Spleen (tissue), 7 donors: ENCODE results near the gene TSPAN19.

Source experiments
- CTCF ChIP-seq, 11 experiments: fragments of 200-600 bp in 7 of 11; fragments of 450-650 bp in 4 of 11; sonication (generic) in 4 of 11; IDR thresholded peaks in 8 of 11; conservative IDR thresholded peaks in 3 of 11; 1 replicate in 7 of 11; 2 replicates in 4 of 11; pipeline versions ENCODE4 v1.4.0 to v1.8.0; 2016 to 2021; ENCODE audit warnings: antibody characterized with exemption in 11 of 11, inconsistent platforms in 4 of 11, mild to moderate bottlenecking in 1 of 11
- POLR2A ChIP-seq, 3 donors: fragments of 450-650 bp; IDR thresholded peaks; one replicate each; pipeline ENCODE4 v1.5.1; 2017; ENCODE audit warnings: antibody characterized with exemption in 3 of 3, mild to moderate bottlenecking in 1 of 3
- POLR2AphosphoS5 ChIP-seq, 3 donors: sonication (generic); formaldehyde crosslinking; IDR thresholded peaks; one replicate each; pipeline ENCODE4 v1.5.1; 2017; ENCODE audit warnings: antibody characterized with exemption in 3 of 3
- donor health status: DM: no; HTN: no; CAD: no; lungs with moderate emphysema.
- donor health status: DM: no; HTN: no; CAD: no.
- donor health status: DM: no; HTN: no; CAD: no.

- TF ChIP-seq POLR2A (IDR thresholded peaks at IDR 0.05) (no peak), CTCF (IDR thresholded peaks at IDR 0.05 in 8 of 11, conservative IDR thresholded peaks at IDR 0.05 in 3 of 11) (no peak), POLR2AphosphoS5 (IDR thresholded peaks at IDR 0.05) (no peak)
Measured at GRCh38 chr12:85060916-85061315, 24.8 kb upstream of the TSPAN19 start.
